Esophagus (tissue), 2 donors: ENCODE results near the gene PARP6. TPM values are rescaled to one million over a fixed set of nuclear protein-coding genes. Genes with fewer than 3 reads are reported as not detected.

Experiments
- H3K27ac ChIP-seq, 2 donors: one replicate each; pipeline ENCODE4 v1.5.1; 2013; ENCODE audit warnings: low read depth in 2 of 2, mild to moderate bottlenecking in 2 of 2, inconsistent platforms in 1 of 2, low read length in 1 of 2, moderate library complexity in 1 of 2
- H3K27me3 ChIP-seq, 2 donors: one replicate each; pipeline ENCODE4 v1.6.1; 2013; ENCODE audit warnings: low read length in 2 of 2, control low read depth in 1 of 2, mild to moderate bottlenecking in 1 of 2; ENCODE audit not compliant: insufficient read depth in 2 of 2, control insufficient read depth in 1 of 2
- H3K36me3 ChIP-seq, 2 donors: one replicate each; pipeline ENCODE4 v1.6.1; 2013; ENCODE audit warnings: low read length in 1 of 2; ENCODE audit not compliant: control insufficient read depth in 2 of 2, insufficient read depth in 2 of 2
- H3K4me1 ChIP-seq, 2 donors: one replicate each; pipeline ENCODE4 v1.6.1; 2013; ENCODE audit warnings: low read length in 1 of 2; ENCODE audit not compliant: control insufficient read depth in 2 of 2, insufficient read depth in 2 of 2
- H3K4me3 ChIP-seq, 2 donors: one replicate each; pipeline ENCODE4 v1.5.1; 2013; ENCODE audit warnings: low read length in 2 of 2, mild to moderate bottlenecking in 2 of 2, low read depth in 1 of 2, moderate library complexity in 1 of 2
- H3K9me3 ChIP-seq, 2 donors: one replicate each; pipeline ENCODE4 v1.6.1; 2013; ENCODE audit warnings: mild to moderate bottlenecking in 2 of 2, low read depth in 1 of 2, low read length in 1 of 2, moderate library complexity in 1 of 2; ENCODE audit not compliant: control insufficient read depth in 2 of 2, insufficient read depth in 1 of 2
- WGBS, 2 donors: extraction: QIAGEN DNeasy Blood & Tissue Kit; methylation state at CpG; one replicate each; pipeline ENCODE4 v1.1.7; 2013; 5-methylcytosine and 5-hydroxymethylcytosine counted together
- polyA plus RNA-seq, 2 donors: library from polyadenylated mRNA; stranded (reverse); fragments of 200-250 nt; gene quantifications; one replicate each; pipeline ENCODE4 v1.2.3, GENCODE V29; 2013
- donor health status: healthy with polysubstance abuse.
- donor health status: Bipolar disorder and iron deficiency.

The PARP6 gene
- polyA plus RNA-seq, 2 donors = 28.4 to 52.3 TPM

GRCh38 chr15:72235298-72235697, 37.1 kb downstream of the PARP6 start:
- H3K27ac ChIP-seq = no peak overlapping the region
- H3K4me3 ChIP-seq = no peak overlapping the region
- H3K4me1 ChIP-seq = peaks cover 0 to 8% of the 10 kb centered on the region in 2 donors
- H3K36me3 ChIP-seq = no peaks in the 10 kb centered on the region
- no peaks in the 10 kb centered on the region for H3K9me3 ChIP-seq
- H3K27me3 ChIP-seq = no peaks in the 10 kb centered on the region
- 91 to 93% methylated on average over 4 of the region's 4 CpGs for WGBS, 2 donors

DNA sequence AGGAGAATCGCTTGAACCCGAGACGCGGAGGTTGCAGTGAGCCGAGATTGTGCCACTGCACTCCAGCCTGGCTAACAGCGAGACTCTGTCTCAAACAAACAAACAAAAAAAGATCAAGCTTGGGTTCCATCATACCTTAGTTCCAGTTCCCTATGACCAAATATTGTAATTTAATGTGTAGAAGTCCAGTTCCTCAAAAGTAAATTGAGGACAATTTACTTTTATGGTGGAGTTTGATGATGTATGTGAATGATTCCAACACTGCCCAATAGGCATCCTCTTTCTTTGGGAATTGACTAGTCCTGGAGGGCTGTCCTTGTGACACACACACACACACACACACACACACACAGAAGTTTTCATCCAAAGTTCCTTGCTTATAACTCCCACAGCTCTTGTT, 38.6 kb downstream of the PARP6 start:
- Histone ChIP-seq H3K4me3 (no peak overlapping the region), H3K4me1 (peaks cover under 1 to 8% of the 10 kb centered on the region in 2 donors), H3K27me3 (no peaks in the 10 kb centered on the region), H3K27ac (no peak overlapping the region), H3K36me3 (no peaks in the 10 kb centered on the region), H3K9me3 (no peaks in the 10 kb centered on the region)
- WGBS, 2 donors = 96 to 99% methylated on average over 6 of the region's 6 CpGs

GRCh38 chr15:72231833-72232478, 40.4 kb downstream of the PARP6 start:
- 1 to 3% methylated on average over 16 of the region's 16 CpGs for WGBS, 2 donors
- Histone ChIP-seq H3K27ac (peak overlapping the region; percentile 99), H3K4me1 (peaks cover 4 to 7% of the 10 kb centered on the region in 2 donors), H3K27me3 (no peaks in the 10 kb centered on the region), H3K36me3 (no peaks in the 10 kb centered on the region), H3K9me3 (no peaks in the 10 kb centered on the region), H3K4me3 (peak overlapping the region; percentile 93 to 94)

- H3K4me3 ChIP-seq = peak within 1 kb of the TSS; percentile 93 to 94
- peaks cover 4 to 9% of the 10 kb centered on the region in 2 donors for H3K4me1 ChIP-seq
- H3K27ac ChIP-seq = peak within 1 kb of the TSS; percentile 99
- 0 to 1% methylated on average over 65 to 67 of the region's 67 CpGs for WGBS, 2 donors
- no peaks in the 10 kb centered on the region for H3K9me3 ChIP-seq
- no peaks in the 10 kb centered on the region for H3K27me3 ChIP-seq
- no peaks in the 10 kb centered on the region for H3K36me3 ChIP-seq
These were observed 41.1 kb downstream of the PARP6 start, which contains the start of gene PKM for GRCh38 chr15:72231066-72231832. Gene PKM (minus strand): TSS chr15:72231190. CDS start chr15:72219097, 12,093 bp downstream.

DNA sequence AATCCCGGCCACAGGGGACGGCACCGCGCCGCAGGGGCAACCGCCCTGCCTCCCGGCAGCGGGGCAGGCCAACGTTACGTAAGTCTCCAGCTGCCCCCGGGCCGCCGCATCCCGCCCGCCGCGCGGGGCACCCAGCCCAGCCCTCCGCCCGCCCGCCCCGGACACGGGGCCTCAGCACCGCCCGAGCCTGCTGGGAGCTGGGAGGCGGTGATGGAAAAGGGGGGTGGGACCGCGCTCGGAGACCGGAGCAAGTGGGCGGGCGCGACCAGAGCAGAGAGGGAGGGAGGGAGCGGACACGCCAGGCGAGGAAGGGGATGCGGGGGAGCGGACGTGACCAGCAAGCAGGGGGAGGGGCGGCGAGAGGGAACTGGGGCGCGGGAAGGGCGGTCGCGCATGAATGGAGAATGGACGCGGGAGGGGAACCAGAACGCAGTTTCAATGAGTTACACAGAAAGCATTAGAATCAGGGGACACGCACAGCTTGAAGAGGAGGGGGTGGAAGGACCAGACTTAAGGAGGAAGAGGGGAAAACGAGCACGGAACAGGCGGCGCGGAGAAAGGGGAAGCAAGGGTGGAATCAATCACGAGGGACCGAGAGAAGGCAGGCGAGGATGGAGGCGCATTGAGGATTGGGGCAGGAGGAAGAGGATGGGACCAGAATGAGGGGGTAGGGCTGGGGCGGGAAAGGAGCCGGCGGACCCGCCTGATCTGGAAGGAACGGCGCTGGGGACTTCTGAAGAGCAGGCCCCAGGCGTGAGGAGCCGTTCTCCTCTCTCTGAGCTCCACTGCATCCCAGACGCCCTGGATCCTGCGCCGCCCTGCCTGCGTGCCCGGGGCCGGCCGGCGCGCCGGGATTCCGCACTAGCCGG, 41.9 kb downstream of the PARP6 start:
- Histone ChIP-seq H3K27me3 (no peaks in the 10 kb centered on the region), H3K4me1 (peaks cover 4 to 9% of the 10 kb centered on the region in 2 donors), H3K36me3 (no peaks in the 10 kb centered on the region), H3K9me3 (no peaks in the 10 kb centered on the region), H3K27ac (peak overlapping the region; percentile 99), H3K4me3 (peak overlapping the region; percentile 93 to 94)
- WGBS, 2 donors = 1% methylated on average over 76 to 79 of the region's 79 CpGs

GRCh38 chr15:72229947-72230196, 42.5 kb downstream of the PARP6 start:
- peak overlapping the region; percentile 99 for H3K27ac ChIP-seq
- H3K4me1 ChIP-seq = peaks cover 4 to 9% of the 10 kb centered on the region in 2 donors
- H3K36me3 ChIP-seq = no peaks in the 10 kb centered on the region
- WGBS, 2 donors = 0% methylated on average over 19 to 29 of the region's 29 CpGs
- H3K9me3 ChIP-seq = no peaks in the 10 kb centered on the region
- peak overlapping the region; percentile 93 to 94 for H3K4me3 ChIP-seq
- H3K27me3 ChIP-seq = no peaks in the 10 kb centered on the region

DNA sequence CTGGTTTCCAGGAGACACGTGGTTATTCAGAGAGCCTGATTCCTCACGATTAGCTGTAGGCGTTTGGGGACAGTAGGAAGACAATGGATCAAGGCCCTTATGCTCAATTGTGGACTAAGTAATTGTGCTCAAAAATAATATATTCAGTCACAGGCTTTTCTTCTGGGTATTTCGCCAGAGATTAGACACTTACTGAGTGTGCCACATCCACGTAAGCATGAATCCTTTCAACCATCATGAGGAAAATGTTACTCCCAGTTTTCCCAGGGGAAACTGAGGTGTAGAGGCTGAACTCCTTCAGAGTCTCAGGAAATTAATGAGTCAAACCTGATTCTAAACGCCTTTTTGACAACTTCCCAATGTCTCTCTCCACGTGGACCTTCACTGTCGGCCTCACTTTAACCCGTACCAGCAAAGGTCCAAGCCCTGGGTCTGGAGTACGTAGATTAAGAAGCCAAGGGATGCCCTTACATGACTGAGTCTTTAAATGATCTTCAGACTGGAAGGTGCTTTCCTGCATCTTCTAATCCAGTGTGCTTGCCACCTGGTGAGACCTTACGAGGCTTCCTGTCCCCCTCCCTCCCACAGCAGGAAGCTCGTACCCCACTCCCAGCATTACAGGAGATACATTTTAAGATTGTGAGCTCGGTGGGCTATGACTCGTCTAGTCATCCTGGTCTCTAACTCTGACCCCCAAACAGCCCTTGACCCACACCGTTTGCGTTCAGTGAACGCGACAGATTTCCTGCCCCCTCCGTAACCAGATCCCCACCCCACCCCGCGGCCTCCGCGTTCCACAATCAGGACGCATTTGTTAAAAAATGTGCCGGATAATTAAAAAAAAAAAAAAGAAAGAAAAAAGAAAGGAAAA, 43.0 kb downstream of the PARP6 start:
- no peaks in the 10 kb centered on the region for H3K9me3 ChIP-seq
- H3K27me3 ChIP-seq = no peaks in the 10 kb centered on the region
- H3K4me1 ChIP-seq = peaks cover 4 to 9% of the 10 kb centered on the region in 2 donors
- peak overlapping the region; percentile 93 to 94 for H3K4me3 ChIP-seq
- 3 to 9% methylated on average over 25 of the region's 25 CpGs for whole genome bisulfite sequencing, 2 donors
- no peaks in the 10 kb centered on the region for H3K36me3 ChIP-seq
- peak overlapping the region; percentile 99 for H3K27ac ChIP-seq

DNA sequence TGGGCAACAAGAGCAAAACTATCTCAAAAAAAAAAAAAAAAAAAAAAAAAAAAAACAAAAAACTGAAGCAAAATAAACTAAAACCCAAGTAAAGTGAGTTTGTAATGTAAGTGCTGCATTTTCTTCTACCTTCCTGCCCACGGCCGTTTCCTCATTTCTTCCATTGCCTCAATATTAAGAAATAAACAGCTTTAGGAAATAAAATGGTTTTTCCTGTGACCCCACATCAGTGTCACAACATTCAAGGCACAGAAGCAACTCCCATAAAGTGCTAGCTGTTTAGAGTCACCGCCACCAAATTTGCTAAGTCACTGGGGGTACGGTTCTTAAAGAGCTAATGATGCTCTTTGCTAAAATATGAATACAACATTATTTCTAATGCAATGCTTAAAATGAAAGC, 44.6 kb downstream of the PARP6 start:
- 32 to 44% methylated on average over 4 of the region's 4 CpGs for WGBS, 2 donors
- peak overlapping the region in 1 of 2 donors; percentile 94 for H3K4me3 ChIP-seq
- no peaks in the 10 kb centered on the region for H3K36me3 ChIP-seq
- H3K27ac ChIP-seq = peak overlapping the region; percentile 90 to 99
- no peaks in the 10 kb centered on the region for H3K9me3 ChIP-seq
- no peaks in the 10 kb centered on the region for H3K27me3 ChIP-seq
- peaks cover 4 to 14% of the 10 kb centered on the region in 2 donors for H3K4me1 ChIP-seq

GRCh38 chr15:72227192-72227586, 45.2 kb downstream of the PARP6 start:
- Histone ChIP-seq H3K4me1 (peaks cover 8 to 19% of the 10 kb centered on the region in 2 donors), H3K9me3 (no peaks in the 10 kb centered on the region), H3K4me3 (peak overlapping the region in 1 of 2 donors; percentile 8), H3K36me3 (no peaks in the 10 kb centered on the region), H3K27ac (peak overlapping the region; percentile 66 to 92), H3K27me3 (no peaks in the 10 kb centered on the region)
- WGBS, 2 donors = 20 to 26% methylated on average over 8 of the region's 8 CpGs
